HG03575 (cell line): ENCODE data around the gene FEZF1.
"Not testable (repeated sequence)": the region's sequence is repeated elsewhere in the genome, so short reads cannot be mapped to it uniquely, and the experiment has no call there.

Experiments used
- ATAC-seq: cut with Tn5 transposase; IDR thresholded peaks from one replicate; pipeline ENCODE4 v1.9.1; 2021; ENCODE audit not compliant: unreplicated experiment, insufficient number of reproducible peaks, low FRiP score; ENCODE audit errors: extremely low read depth

Gene FEZF1

GRCh38 chr7:122290476-122290875 lies 14.1 kb downstream of the FEZF1 start:
- no peak for ATAC-seq

GRCh38 chr7:122289426-122289825 lies 15.1 kb downstream of the FEZF1 start:
- no peak for ATAC-seq

DNA sequence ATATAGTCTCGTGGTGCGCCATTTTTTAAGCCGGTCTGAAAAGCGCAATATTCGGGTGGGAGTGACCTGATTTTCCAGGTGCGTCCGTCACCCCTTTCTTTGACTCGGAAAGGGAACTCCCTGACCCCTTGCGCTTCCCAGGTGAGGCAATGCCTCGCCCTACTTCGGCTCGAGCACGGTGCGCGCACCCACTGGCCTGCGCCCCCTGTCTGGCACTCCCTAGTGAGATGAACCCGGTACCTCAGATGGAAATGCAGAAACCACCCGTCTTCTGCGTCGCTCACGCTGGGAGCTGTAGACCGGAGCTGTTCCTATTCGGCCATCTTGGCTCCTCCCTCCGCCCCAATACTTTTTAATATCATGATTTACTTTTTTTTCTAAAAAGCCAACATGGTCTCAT lies 19.9 kb downstream of the FEZF1 start:
- not testable (repeated sequence) for ATAC-seq

DNA sequence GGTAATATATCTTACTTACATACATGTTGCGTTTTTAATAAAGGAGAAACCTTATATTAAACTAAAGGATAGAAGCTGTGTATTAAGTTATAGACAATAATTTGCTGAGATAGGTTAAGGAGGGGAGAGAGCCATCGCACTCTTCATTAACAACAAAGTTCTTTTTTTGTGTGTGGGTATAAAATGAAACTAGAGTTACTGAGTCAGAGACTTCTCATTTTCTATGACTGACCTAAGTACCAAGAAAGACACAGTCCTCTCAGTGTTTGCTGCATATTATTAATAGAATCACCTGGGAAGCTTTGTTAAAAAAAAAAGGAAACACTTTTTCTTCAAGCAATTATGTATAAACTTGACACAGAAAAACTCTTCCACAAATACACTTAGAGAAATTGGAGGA lies 31.4 kb downstream of the FEZF1 start:
- no peak for ATAC-seq

- no peak for ATAC-seq
Measured at GRCh38 chr7:122269241-122269640, 35.3 kb downstream of the FEZF1 start.

- no peak for ATAC-seq
Measured at GRCh38 chr7:122268101-122268500, 36.4 kb downstream of the FEZF1 start.

GRCh38 chr7:122262246-122262645 lies 42.3 kb downstream of the FEZF1 start:
- no peak for ATAC-seq

- no peak for ATAC-seq
Measured at GRCh38 chr7:122261442-122261841, 43.1 kb downstream of the FEZF1 start.

- no peak for ATAC-seq
Measured at GRCh38 chr7:122261016-122261415, 43.5 kb downstream of the FEZF1 start.

DNA sequence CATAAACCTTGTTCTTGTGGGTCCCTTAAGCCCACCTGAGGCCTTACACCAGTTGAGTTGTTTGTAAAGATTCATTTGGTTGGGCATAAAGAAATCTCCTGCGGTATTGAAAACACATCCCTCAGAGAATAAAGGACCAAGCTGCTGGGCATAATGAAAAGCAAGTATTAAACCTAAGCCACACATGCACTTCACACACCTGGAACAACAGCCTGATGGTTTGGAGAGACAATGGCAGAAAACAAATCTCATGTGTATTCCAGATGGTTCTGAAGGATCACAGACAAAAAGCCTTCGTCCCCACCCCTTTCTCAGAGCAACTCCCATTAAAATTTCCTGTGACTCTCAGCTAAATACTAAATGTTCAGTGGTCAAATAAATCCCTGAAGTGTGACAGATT lies 44.2 kb downstream of the FEZF1 start:
- no peak for ATAC-seq

- no peak for ATAC-seq
Measured at GRCh38 chr7:122258971-122259370, 45.6 kb downstream of the FEZF1 start.

DNA sequence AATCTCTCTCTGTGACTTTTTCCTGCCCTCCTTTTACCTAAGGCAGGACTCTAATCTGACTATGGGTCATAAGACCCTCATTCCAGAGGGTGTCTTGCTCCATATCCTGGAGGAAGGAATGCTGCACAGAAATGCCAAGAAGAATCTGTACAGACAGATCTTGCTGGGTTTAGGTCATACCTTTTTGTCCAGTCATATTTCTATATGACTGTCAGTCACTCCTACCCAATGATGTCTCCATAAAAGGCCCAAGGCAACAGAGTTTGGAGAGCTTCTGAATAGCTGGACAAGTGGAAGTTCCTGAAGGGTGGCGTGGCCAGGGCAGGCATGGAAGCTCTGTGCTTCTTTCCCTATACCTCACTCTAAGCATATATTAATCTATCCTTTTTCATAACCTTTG lies 47.5 kb downstream of the FEZF1 start:
- ATAC-seq, result no peak

DNA sequence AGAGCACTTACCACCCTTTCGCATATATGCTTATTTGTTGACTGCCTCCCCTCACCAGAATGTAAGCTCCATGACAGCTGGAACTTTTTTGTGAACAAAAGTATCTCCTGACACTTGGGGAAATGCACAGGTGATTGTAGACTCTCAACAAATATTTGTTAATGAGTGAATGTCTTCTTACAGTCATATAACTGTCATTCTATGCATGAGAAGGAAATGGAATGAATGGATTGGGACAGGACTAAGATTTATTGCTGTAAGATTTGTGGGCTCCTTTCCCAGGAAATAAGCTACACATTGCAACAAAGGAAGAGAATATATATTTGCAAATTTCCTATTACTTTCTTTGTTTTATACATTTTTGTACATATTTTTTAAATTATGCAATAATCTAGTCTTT lies 48.5 kb downstream of the FEZF1 start:
- ATAC-seq, result no peak

DNA sequence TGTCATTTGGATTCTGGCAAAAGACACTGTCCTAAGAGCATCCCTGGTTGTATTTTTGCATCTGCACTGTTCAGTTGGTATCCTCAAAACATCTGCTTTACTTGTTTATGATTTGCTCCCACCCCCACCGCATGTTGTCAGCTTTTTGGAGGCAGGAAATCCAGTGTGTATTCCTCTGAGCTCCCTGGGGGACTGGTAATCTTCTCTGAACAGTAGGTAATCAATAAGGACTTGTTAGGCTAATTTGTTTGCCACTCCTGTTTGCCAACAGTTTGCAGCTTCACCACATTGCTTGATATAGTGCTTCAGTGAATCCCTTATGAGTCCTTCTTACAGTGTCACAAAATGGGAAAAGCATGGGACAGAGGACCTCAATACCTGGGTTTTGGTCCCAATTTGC lies 49.1 kb downstream of the FEZF1 start:
- no peak for ATAC-seq
